Uterus (tissue), 4 donors: Measurements from ENCODE around the gene ZSCAN4. TPM values are rescaled to one million over a fixed set of nuclear protein-coding genes. Genes with fewer than 3 reads are reported as not detected.
A peak's percentile ranks its signal among the peaks of the same experiment; 100 is the strongest.

Experiments
- DNase-seq, 2 donors: peaks; one replicate each; pipeline ENCODE4 v3.0.0-alpha.2; 2019 to 2020
- H3K27ac ChIP-seq, 2 donors: fragments of 200-600 bp; sonication (generic); 1 replicate in 1 of 2; 2 replicates in 1 of 2; pipeline ENCODE4 v1.5.1; 2016 to 2018
- H3K27me3 ChIP-seq, 2 donors: fragments of 200-600 bp; sonication (generic); one replicate each; pipeline ENCODE4 v1.5.1; 2018 to 2019; ENCODE audit warnings: control low read depth in 1 of 2
- H3K36me3 ChIP-seq, 2 donors: fragments of 200-600 bp; sonication (generic); one replicate each; pipeline ENCODE4 v1.5.1; 2019; ENCODE audit warnings: control low read depth in 1 of 2
- H3K4me1 ChIP-seq, 2 donors: fragments of 200-600 bp; sonication (generic); one replicate each; pipeline ENCODE4 v1.5.1; 2018 to 2019; ENCODE audit warnings: control low read depth in 1 of 2
- H3K4me3 ChIP-seq, 2 donors: fragments of 200-600 bp; sonication (generic); 1 replicate in 1 of 2; 2 replicates in 1 of 2; pipeline ENCODE4 v1.5.1; 2018 to 2019; ENCODE audit warnings: mild to moderate bottlenecking in 1 of 2
- H3K9me3 ChIP-seq, 2 donors: fragments of 200-600 bp; sonication (generic); one replicate each; pipeline ENCODE4 v1.5.1; 2019; ENCODE audit warnings: control low read depth in 1 of 2
- CTCF ChIP-seq, 4 experiments: fragments of 200-600 bp in 2 of 4; fragments of 450-650 bp in 2 of 4; sonication (generic) in 2 of 4; IDR thresholded peaks; one replicate each; pipeline ENCODE4 v1.5.1; 2016 to 2019; ENCODE audit warnings: antibody characterized with exemption in 4 of 4, mild to moderate bottlenecking in 2 of 4, moderate library complexity in 1 of 4
- POLR2A ChIP-seq, 2 donors: fragments of 450-650 bp; IDR thresholded peaks; one replicate each; pipeline ENCODE4 v1.6.1; 2016; ENCODE audit warnings: antibody characterized with exemption in 2 of 2, mild to moderate bottlenecking in 1 of 2, moderate library complexity in 1 of 2
- intact Hi-C: fragments of 100-400 bp; cut with DNase I; formaldehyde crosslinking; loops from one replicate; pipeline ENCODE4 v1.15.1; 2023; ENCODE audit warnings: low total_unique reads
- total RNA-seq, 4 donors: library from RNA; depleted of rRNA in 3 of 4; stranded (reverse); fragments of >200 nt in 3 of 4; gene quantifications; one replicate each; pipeline versions ENCODE4 v1.1.0 to v1.2.4, GENCODE V29; 2014 to 2023
- donor health status: DM: yes; HTN: yes; CAD: no.

Gene ZSCAN4
- total RNA-seq, 4 donors from 2014 or later: not detected

GRCh38 chr19:57675881-57676280 lies 7.1 kb downstream of the ZSCAN4 start:
- no peak overlapping the region for H3K27ac ChIP-seq
- no peaks in the 10 kb centered on the region for H3K36me3 ChIP-seq
- H3K4me3 ChIP-seq: no peak overlapping the region
- H3K27me3 ChIP-seq: no peaks in the 10 kb centered on the region
- no peaks in the 10 kb centered on the region for H3K4me1 ChIP-seq
- H3K9me3 ChIP-seq: no peaks in the 10 kb centered on the region
- no peak for DNase-seq
- intact Hi-C loops: no loop called here
- TF ChIP-seq POLR2A (IDR thresholded peaks at IDR 0.05) (no peak), CTCF (IDR thresholded peaks at IDR 0.05) (no peak)

- intact Hi-C loops: no loop called here
- Histone ChIP-seq H3K4me1 (peaks cover 0 to 6% of the 10 kb centered on the region in 2 donors), H3K27me3 (no peaks in the 10 kb centered on the region), H3K36me3 (no peaks in the 10 kb centered on the region), H3K9me3 (peaks cover 0 to 44% of the 10 kb centered on the region in 2 donors), H3K4me3 (peak overlapping the region; percentile 81 to 92), H3K27ac (no peak overlapping the region)
- no peak for DNase-seq
- TF ChIP-seq POLR2A (IDR thresholded peaks at IDR 0.05) (no peak), CTCF (IDR thresholded peaks at IDR 0.05) (no peak)
Measured at GRCh38 chr19:57682226-57682766, 13.6 kb downstream of the ZSCAN4 start.

- Histone ChIP-seq H3K27ac (no peak overlapping the region), H3K36me3 (no peaks in the 10 kb centered on the region), H3K9me3 (peaks cover 5 to 86% of the 10 kb centered on the region in 2 donors), H3K4me3 (no peak overlapping the region), H3K27me3 (no peaks in the 10 kb centered on the region), H3K4me1 (peaks cover 0 to 6% of the 10 kb centered on the region in 2 donors)
- DNase-seq: no peak
- TF ChIP-seq CTCF (IDR thresholded peaks at IDR 0.05) (no peak), POLR2A (IDR thresholded peaks at IDR 0.05) (no peak)
- intact Hi-C loops: no loop called here
Measured at GRCh38 chr19:57686727-57687126, 18.0 kb downstream of the ZSCAN4 start.

- Histone ChIP-seq H3K36me3 (no peaks in the 10 kb centered on the region), H3K9me3 (peaks cover 5 to 91% of the 10 kb centered on the region in 2 donors), H3K27ac (no peak overlapping the region), H3K27me3 (no peaks in the 10 kb centered on the region), H3K4me1 (peaks cover 0 to 6% of the 10 kb centered on the region in 2 donors), H3K4me3 (no peak overlapping the region)
- intact Hi-C loops: no loop called here
- no peak for DNase-seq
- no peak for TF ChIP-seq CTCF (IDR thresholded peaks at IDR 0.05)
- TF ChIP-seq POLR2A (IDR thresholded peaks at IDR 0.05): no peak
Measured at GRCh38 chr19:57687363-57688010, 18.8 kb downstream of the ZSCAN4 start.

GRCh38 chr19:57688011-57688763 lies 19.5 kb downstream of the ZSCAN4 start:
- Histone ChIP-seq H3K36me3 (no peaks in the 10 kb centered on the region), H3K27me3 (no peaks in the 10 kb centered on the region), H3K27ac (no peak overlapping the region), H3K9me3 (peaks cover 5 to 92% of the 10 kb centered on the region in 2 donors), H3K4me1 (no peaks in the 10 kb centered on the region), H3K4me3 (no peak overlapping the region)
- TF ChIP-seq POLR2A (IDR thresholded peaks at IDR 0.05) (no peak), CTCF (IDR thresholded peaks at IDR 0.05) (no peak)
- intact Hi-C loops: no loop called here
- DNase-seq: no peak
